Measurements from ENCODE around the gene PIWIL1.

The PIWIL1 gene

GRCh38 chr12:130375296-130376287, 37.9 kb downstream of the PIWIL1 start:
- DNase-seq, result no peak

- no peak for DNase-seq
Measured at GRCh38 chr12:130382818-130383217, 45.1 kb downstream of the PIWIL1 start.

- DNase-seq, result no peak
Measured at GRCh38 chr12:130384234-130384633, 46.5 kb downstream of the PIWIL1 start.

DNA sequence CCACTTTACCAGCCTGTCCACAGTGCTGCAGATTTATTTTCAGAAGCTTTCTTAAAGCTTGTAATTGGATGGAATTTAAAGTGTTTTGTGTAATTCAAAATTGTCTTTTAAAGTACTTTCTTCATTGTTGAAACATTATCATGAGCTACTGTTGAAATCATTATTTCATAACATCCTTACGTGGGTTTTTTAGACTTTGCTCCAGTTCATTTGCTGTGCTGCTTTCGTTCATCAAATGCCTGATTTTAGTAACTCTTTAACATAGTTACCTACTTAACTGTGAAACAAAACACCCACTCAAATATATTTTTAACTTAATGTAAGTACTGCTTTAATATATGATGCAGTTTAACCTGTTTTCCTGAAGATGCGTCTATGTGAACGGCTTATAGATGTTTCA, 47.5 kb downstream of the PIWIL1 start:
- DNase-seq, result no peak

GRCh38 chr12:130391186-130391585, 53.5 kb downstream of the PIWIL1 start:
- DNase-seq, result no peak

DNA sequence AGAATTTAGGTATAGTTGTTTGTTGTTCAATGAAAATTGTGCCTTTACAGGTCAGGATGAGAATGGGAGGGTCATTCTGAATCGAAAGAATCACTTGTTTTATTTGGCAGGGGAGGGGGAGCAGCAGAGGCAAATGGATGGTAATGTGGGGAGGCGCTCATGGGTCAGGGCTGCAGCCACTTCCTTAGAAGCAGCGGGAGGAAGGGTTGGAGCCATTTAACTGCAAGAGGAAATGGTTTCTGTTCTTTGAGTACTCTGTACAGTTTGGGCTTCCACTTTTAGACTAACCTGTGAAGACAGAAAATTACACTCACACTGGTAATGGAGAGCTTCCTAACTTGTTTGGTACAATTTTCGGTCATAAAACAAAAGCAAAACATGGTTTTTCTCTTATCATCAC, 57.2 kb downstream of the PIWIL1 start:
- no peak for DNase-seq

GRCh38 chr12:130396667-130397066, 59.0 kb downstream of the PIWIL1 start:
- DNase-seq, result no peak

DNA sequence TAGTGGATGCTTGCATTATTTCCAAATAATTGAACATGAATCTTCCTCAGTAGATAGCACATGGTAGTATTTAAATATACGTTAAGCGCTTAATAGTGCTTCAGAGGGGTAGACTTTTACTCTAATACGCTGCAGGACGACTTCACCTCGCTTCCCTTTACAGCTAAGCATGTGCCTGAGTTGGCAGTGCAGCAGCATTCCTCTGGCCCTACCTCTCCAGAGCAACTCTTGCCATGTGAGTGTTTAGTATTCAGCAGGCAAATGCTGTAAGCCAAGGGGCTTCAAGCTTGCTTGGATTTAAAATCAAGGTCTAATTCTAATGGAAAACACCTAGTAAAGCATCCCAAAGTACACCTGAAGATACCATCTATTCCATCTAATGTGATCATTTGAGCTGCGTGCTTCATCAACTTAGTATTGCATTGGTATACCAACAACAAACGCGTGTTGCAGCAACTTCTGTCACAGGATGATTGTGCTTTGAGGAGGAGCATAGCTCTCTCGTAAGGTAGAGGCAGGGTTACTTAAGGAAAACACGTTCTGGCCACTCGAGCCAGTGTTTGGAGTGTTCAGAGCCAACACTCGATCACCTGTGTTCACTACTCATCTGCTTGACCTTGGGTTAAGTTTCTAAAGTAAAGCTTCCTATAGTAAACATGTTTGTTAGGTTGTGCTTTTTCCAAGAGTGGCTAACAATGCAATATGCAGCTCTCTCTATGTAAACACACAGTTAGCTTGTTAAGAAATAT, 60.6 kb downstream of the PIWIL1 start:
- DNase-seq, result no peak

DNA sequence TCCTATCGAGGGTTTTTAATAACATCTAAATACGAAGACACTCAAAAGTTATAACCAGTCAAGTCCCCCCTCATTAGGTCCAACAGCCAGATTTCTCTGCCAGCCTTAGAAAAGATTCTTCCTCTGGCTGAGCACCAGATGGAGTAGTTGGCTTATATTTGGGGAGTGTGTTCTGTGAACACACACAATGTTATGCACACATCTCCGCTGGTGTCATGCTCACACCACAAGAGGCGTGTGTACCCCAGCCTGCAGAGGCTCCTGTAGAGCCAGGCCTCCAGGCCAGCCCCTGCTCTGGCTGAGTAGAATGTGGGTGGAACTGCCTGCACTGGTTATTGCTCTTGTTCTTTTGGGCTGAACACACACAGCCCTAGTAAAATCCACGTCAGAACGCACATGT, 64.0 kb downstream of the PIWIL1 start:
- DNase-seq, result no peak

GRCh38 chr12:130405332-130405731, 67.6 kb downstream of the PIWIL1 start:
- DNase-seq, result no peak

DNA sequence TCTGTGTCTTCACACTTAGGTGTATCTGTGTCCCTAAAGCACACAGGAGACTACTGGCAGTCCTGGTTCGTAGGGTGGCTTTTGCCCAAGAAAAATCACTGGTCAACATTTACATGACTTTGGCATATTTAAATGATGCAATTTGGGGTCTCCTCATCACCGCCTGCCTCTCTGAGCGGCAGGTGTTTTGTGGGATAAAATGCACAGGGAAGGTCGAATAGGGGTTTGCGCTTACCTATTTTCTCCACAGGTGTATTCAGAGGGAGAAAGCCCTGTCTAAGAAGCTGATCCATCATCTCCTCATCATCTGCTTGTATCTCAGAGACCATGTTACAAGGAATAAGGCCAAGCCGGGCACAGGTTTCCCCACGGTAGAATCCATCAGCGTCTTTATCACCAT, 74.7 kb downstream of the PIWIL1 start:
- no peak for DNase-seq

DNA sequence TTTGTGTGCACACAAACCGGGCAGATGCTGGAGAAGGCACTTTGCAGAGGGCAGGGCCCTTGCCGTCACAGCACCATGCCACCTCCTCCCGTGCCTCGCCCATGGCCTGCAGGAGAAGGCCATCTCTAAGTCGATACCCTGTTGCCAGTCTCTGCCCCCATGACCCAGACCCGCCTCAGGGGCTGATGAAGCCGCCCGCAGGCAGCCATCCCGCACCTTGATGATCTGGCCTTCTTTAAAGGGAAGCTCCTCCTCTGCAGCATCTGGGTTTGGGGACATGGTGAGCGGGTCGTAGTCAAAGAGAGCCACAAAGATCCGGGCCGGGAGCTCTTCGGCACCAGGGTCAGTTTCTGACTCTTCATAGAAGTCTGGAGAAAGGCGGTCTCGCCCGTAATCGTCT, 76.2 kb downstream of the PIWIL1 start:
- no peak for DNase-seq

DNA sequence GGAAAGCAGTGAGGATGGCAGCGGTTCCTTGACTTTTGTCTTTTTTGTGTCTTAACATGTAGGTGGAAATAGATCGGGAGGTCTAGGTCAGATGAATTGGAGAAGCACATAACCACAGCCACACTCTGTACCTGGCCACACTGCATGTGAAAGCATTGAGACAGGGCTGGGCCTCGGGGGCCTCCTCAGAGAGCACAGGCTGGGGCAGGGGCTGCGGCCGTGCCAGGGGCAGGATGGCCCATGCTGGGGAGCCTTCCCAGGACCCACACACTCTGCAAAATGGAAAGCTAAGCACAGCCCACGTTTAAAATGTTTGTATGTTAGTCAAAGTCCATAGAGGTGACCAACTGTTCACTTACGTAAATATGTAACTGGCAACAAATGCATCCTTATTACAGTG, 76.7 kb downstream of the PIWIL1 start:
- DNase-seq, result no peak

DNA sequence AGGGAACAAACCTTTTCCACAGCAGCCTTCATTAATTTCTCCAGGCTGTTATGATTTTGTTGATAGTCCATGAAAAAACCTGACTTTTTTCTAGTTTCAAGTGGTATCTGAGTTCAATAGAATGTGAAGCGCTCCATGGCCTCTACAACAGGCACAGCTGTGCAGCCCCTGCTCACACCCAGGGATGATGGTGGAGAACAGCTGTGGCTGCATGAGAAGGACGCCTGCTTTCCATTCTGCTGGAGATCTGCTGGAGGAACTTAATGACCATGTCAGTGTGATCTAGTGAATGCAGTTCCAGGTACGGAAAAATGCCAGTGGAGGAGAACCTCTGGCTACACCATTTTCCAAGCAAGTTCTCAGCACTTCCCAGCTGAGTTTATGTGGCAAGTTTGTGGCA, 80.6 kb downstream of the PIWIL1 start:
- DNase-seq, result no peak

GRCh38 chr12:130419116-130419515, 81.4 kb downstream of the PIWIL1 start:
- no peak for DNase-seq

- DNase-seq, result no peak
Measured at GRCh38 chr12:130420071-130420470, 82.4 kb downstream of the PIWIL1 start.

DNA sequence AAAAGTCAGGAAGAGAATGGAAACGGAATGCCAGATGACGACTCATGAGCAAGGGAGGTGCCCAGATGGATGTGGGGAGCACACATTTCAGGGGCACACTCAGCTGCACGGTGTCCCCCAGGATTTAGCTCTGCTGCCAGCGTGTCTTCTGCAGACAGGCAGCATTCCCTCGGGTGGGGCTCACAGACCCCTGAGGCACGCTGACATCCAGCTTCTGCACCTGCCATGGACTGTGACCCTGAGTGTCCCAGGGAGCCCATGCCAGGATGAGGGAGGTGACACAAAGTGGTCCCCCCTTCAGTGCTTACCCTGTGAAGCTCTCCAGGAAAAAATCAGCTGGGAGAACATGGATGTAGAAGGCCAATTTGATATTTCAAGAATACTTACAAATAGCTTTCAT, 84.2 kb downstream of the PIWIL1 start:
- DNase-seq, result no peak

Data from fibroblast of skin of abdomen (primary cell).